Cardiac septum (tissue), 1 donor: Measurements from ENCODE around the gene WDR64. TPM values are rescaled to one million over a fixed set of nuclear protein-coding genes. Genes with fewer than 3 reads are reported as not detected.

Experiments used
- DNase-seq: peaks from one replicate; pipeline ENCODE4 v3.0.0-alpha.2; 2020; ENCODE audit warnings: low spot score
- intact Hi-C: fragments of 100-400 bp; cut with DNase I; formaldehyde crosslinking; loops from one replicate; pipeline ENCODE4 v1.14.0; 2022
- total RNA-seq: library from RNA; stranded (reverse); fragmentation: NEBNext Ultra II Directional; extraction: Animal tissue kit (Norgen Biotek cat#: 25700); gene quantifications from one replicate; pipeline ENCODE4 v1.2.1, GENCODE V29; 2021
- donor health status: DM: no; HTN: no; CAD: no.

The WDR64 gene
- total RNA-seq, 1 donor from 2014 or later: not detected

DNA sequence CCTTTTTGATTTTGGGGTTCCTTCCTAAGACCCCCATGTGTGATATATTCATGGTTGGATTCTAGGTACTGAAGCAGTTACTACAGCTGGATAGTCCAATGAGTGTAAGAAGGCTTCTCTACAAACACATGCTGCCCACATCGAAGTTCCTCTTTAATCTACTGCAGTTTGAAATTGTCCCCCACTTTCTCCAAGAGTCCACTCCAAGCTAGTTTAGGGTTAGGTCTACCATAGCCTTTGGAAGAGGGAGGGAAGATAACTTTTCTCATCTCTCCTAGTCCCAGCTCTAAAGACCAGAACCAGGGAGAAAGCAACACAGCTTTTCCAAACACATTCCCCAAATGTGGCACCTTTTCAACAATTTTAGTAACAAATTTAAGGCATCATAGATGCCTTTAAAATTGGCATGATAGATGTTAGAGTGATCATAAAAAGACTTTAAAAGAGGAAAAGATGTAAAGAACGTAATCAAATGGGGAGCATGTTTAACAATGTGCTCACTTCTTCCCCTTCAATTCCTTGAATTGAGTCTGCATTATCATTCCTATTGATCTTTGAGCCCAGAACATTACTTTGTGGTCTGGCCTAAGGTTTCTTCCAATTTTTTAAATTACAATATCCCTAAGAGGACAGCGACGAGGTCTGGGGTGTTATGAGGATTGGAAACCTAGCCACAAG lies 194.9 kb downstream of the WDR64 start:
- intact Hi-C loops: loop anchor here (5.0 to 10.0 kb wide), 2 partner anchors 212 to 325 kb away; no protein-coding TSS in a partner anchor
- DNase-seq: no peak

DNA sequence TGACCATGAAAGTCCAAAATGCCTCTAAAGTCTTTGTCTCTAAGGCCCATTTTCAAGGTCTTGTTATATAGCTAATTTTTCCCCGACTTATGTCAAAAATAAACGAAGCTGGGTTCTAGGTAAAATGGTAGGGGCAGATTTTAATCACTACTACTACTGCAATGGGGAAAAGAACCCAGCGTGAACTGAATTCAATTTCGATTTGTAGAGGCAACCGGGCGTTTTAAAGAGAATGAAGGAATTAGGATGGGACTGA lies 195.4 kb downstream of the WDR64 start:
- no peak for DNase-seq
- intact Hi-C loops: loop anchor here (5.0 to 10.0 kb wide), 2 partner anchors 213 to 325 kb away; no protein-coding TSS in a partner anchor

DNA sequence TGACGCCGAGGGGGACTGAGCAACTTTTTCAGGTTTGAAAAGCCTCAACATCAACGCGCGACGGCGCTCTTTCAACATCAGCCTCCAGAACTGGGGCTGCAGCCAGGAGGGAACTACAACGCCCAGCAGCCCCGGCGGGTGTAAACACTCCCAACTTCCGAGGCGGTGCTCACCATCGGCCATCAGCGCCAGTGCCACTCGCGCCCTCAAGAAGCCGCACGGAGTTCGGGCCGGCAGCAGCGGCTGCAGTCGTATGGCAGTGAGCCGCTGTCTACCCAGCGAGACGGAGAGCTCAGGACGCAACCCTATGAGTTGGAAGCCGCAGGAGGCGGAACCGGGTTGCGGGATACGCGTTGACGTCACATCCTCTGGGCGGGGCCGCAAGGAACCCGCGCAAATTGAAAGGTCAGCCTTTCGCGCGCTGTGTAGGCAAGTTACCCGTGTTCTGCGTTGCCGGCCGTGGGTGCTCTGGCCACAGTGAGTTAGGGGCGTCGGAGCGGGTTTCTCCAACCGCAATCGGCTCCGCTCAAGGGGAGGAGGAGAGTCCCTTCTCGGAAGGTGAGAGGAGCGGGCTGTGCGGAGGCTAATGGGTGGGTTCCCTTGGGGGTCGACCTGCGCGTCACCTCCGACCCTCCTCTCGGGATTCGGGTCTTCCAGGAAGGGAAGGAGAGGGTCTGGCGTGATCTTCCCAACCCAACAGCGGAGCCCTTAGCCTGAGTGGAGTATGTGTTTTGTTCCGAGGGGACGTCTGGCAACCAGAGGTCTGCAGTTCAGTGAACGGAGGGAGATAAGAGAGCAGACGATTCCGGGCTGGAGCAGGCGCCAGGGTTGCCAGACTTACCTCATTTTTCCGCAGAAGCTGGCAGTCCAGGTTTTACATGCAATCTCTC lies 196.0 kb downstream of the WDR64 start, which contains the start of gene EXO1:
Gene EXO1, plus strand, starts transcription at position 409 of the 890 bp plus-strand sequence. CDS start 2,222 bp downstream, outside the sequence.
- intact Hi-C loops: loop anchor here (5.0 to 10.0 kb wide), 2 partner anchors 213 to 326 kb away; no protein-coding TSS in a partner anchor
- DNase-seq: peak; percentile 95

DNA sequence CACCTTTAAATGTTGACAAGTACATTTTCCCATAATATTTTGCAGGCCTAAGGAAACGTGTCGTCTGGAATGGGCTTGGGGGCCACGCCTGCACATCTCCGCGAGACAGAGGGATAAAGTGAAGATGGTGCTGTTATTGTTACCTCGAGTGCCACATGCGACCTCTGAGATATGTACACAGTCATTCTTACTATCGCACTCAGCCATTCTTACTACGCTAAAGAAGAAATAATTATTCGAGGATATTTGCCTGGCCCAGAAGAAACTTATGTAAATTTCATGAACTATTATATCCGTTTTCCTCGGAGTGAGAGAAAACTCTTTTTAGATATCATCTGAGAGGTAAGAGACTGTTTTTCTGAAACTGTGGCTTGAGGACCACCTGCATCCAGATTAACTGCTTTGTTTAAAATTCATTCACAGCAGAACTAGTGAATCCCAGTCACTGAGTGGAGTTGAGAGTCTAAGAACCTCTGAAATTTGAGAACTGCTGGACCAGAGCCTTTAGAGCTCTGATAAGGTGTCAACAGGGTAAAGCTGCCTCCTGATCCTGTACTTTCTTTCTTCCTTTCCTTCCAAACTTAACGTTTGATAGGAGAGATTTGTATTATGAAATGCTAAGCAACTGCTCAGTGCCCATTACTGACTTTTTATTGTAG lies 196.7 kb downstream of the WDR64 start:
- intact Hi-C loops: loop anchor here (5.0 to 10.0 kb wide), 2 partner anchors 214 to 327 kb away; no protein-coding TSS in a partner anchor
- no peak for DNase-seq

DNA sequence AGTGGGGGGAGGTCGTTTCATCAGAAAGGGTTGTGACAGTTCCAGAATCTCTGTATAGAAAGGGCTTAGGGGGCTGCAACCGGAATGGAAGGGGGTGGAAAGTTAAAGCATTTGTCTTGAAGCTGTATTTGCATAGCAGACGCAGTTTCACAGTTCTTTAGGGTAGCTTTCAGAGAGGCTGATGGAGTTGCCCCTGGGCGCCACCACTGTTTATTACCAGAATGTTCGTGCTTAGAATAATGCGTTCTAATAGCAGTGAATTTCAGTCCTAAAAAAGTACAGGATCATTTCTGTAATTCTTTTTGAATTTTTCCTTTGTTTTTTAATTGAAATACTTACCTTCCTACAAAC lies 197.2 kb downstream of the WDR64 start:
- intact Hi-C loops: loop anchor here (5.0 to 10.0 kb wide), 2 partner anchors 215 to 327 kb away; no protein-coding TSS in a partner anchor
- DNase-seq: no peak

Other genes starting within 250 kb of the WDR64 start
- gene FH, start 132.5 kb upstream of the WDR64 start, total RNA-seq: 192 TPM
- 0.13 TPM for gene KMO, start 119.9 kb upstream of the WDR64 start, total RNA-seq
- 5.7 TPM for gene CHML, start 11.9 kb upstream of the WDR64 start, total RNA-seq
- 5.7 TPM for gene OPN3, start 11.9 kb upstream of the WDR64 start, total RNA-seq
- gene EXO1, start 195.9 kb downstream of the WDR64 start, total RNA-seq: 0.40 TPM